ENCODE results near the gene CSPG4. TPM values are rescaled to one million over a fixed set of nuclear protein-coding genes. Genes with fewer than 3 reads are reported as not detected.
"Not testable (repeated sequence)": the region's sequence is repeated elsewhere in the genome, so short reads cannot be mapped to it uniquely, and the experiment has no call there.

CSPG4 gene
- total RNA-seq, 1 experiment from 2014 or later: 15.4 TPM

DNA sequence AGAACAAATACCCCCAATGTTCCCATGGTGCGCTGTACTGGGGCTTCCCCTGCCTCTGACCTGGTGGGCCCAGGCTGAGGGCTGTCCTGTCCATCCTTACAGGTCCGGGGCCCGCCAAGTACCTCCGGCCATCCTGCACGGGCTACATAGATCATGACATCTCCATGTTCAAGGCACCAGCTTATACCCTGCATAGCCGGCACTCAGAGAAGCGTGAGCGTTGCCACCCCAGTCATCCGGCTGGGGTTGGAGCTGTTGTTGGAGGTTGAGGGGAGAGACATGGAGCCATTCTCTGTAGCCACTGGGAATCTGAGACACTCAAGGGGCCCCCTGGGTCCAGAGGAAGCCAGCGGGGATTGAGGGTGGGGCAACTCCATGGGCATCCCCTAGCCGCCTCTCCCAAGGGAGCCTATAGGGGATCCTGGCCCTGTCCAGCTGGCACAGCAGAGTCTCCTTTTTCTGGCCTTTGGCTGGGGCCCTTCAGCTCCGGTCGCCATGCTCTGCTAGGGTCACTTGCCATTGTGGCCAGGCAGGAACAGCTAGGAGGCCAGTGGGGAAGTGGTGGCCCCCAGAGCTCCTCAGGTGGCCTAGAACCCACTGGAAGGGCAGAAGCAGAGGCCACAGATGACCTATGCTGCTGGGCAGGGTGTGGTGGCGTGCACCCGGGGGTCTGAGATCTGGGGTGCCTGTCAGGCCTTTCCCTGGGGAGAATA is 12.5 kb upstream of the CSPG4 start:
- DNase-seq (ENCODE audit: low read depth): no peak

DNA sequence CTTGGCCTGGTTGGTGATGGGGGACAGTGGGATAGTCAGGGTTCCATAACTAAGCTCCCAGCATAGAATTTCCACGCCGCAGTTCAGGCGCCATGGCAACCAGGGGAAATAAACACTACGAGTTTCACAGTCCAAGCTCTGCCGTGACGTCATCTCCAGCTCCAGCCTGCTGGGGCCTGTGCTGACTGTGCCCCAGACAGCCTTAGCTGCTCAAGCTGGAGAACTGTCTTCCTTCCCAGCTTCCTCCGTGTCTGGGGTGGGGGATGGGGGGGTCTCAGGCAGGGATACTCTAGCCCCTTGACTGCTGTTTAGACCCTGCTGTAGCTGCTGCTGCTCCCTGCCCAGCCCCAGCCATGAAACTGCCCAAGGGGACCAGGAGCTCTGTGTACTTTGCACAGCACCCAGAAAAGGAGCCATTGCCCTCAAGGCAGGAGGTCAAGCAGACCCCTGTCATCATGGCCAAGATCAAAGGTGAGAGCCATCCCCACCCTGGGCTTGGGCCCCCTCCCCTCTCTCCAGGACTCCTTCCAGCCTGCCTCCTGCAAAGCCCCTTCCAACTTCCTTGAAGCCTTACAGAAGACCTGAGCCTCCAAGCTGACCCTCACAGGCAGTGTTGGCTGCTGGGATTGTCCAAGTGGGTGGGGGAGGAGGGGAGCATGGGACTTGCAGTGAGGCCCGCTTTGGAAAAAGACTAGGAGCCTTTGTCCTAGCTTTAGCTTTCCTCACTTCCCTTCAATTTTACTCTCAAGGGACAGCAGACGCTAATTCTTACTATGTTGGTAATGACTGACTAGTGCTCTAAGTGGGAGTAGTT is 11.4 kb upstream of the CSPG4 start:
- peak; percentile 78 for DNase-seq (ENCODE audit: low read depth)

DNA sequence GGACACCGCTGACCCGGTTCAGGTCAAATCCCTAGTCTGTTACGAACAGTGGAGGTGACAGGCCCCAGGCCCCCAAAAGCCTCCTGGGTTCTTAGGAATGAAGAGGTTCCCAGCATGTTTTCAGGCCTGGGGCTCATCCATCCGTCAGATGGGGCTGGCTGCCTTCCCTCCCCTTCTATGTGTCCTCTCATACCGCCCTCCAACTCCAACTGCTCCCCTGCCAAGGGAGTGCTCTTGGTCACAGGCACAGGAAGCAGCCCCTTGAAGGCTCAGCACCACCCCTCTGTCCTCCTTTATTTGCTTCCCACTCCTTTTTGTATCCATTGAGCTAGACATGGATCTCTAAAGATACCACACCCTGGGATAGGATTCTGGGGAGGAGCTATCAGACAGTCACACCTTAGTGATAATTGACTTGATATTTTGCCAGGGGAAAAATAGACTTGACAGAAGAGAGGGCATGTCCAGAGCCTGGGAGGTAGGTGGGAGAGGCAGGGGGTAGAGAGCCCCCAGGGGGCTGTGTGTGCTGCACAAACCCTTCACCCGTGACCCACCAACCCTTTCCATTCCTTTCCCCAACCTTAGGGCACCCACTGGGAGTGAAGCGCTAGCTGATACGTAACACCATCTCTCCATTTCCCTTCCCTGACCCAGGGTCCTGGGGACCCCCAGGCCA is 10.7 kb upstream of the CSPG4 start:
- DNase-seq (ENCODE audit: low read depth): no peak

DNA sequence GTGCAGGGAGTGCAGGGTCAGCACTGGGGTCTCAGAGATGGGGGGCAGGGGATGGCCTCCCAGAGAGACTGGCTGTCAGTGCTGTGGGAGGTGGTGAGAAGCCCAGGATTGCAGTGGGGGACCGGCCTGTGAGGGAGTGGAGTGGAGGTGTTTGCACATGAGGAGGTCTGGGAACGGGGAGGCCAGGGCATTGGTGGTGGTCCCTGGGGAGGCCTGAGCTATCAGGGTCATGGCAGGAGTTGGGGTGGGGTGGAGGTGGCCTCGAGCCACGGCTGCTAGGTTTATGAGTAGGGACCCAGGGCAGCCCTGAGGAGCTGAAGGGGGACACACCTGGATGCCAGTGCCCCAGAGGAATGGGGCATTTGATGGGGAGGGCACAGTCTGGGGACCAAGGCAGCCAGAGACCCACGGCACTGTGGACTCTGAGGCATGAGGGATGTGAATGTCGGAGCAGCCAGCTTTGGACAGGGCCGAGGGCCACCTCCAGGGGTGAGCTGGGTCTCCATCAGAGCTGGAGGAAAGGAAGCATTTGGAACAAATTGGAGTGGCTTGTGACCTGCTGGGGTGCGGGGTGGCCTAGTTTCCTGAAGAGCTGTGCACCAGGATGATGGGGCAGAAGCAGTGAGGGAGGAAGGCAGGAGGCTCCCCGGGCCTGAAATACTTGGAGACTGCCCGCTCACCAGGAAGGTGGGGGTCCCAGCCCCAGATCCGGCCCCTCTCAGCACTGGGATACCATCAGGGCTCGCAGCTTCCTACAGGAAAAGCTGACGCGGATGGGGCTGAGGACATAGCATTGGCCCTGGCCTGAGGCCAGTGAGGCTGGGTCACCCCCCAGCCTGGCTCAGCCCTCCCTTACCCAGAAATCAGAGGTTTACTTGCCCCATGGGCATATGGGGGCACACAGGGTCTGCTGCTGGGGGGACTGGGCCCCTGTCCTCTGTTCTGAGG is 9.5 kb upstream of the CSPG4 start:
- DNase-seq (ENCODE audit: low read depth): no peak

DNA sequence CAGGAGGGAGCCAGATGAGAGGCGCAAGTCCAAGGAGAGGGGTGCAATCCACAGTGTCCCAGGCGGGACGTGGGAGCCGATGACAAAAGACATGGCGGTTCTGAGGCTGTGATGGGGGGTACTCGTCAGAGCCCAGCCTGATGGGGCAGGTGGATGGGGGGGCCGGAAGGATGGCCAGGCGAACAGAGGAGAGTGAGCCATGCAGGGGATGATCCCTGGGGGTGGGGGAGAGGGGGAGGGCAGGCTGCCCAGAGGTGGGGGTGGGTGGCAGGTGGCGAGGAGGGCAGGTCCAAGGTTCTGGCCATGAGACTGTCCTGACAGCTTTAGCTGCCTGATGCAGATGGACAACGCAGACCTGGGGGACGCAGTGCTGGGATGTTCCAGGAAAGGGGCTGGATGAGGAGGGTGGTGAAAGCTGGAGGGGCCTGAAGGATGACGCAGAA is 8.9 kb upstream of the CSPG4 start:
- no peak for DNase-seq (ENCODE audit: low read depth)

DNA sequence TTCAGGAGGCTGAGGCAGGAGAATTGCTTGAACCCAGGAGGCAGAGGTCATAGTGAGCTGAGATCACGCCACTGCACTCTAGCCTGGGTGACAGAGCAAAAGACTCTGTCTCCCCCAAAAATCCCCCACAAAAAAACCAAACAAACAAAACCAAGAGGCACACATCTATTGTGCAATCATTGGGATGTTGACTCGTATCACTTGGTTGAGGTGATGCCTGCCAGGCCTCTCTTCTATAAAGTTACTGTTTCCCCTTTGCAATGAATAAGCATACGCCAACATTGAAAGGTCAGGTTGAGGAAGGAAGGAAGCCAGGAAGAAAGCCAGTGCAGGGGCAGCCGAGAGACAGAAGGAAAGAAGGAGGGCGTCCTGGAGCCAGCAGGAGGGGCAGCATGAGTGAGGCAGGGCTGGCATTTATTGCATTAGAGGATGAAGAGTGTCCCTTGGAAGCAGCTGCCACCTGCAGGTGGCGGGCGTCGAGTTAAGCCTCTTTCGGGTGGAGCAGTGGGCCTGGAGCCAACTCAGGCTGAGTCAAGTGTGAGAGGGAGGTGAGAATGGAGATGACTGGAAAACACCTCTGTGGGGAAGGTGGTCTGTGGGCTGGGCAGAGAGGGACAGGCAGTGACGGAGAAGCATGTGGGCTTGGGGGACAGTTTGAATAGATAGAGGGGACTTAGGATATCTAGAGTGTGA is 8.3 kb upstream of the CSPG4 start:
- peak; percentile 85 for DNase-seq (ENCODE audit: low read depth)

DNA sequence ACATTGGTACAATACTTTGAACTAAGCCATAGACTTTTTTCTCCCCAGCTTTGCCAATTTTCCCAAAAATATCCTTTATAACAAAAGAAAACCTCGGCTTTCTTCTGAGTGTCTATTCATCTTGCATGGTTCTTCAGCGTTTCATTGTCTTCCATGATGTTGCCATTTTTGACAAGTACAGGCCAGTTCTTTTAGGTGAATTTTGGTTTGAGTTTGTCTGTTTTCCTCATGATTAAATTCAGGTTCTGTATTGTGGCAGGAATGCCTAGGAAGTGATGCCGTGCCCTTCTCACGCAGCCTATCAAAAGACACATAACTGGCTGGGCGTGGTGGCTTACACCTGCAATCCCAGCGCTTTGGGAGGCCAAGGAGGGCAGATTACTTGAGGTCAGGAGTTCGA is 7.6 kb upstream of the CSPG4 start:
- no peak for DNase-seq (ENCODE audit: low read depth)

DNA sequence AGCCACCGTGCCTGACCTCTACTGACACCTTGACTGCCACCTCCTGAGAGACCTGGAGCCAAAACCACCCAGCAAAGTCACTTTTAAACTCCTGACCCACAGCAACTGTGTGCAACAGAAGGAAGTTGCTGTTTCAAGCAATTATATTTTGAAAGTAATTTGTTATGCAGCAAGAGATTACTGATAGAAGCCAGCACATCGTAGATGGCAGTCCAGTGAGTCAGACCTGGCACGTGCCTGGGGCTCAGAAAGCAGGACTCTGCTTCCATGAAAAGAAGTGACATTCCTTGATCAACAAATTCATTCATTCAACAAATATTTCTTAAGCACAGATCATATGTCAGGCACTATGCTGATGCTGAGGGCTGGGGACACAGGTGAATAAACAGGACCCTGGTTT is 5.7 kb upstream of the CSPG4 start:
- peak; percentile 65 for DNase-seq (ENCODE audit: low read depth)

DNA sequence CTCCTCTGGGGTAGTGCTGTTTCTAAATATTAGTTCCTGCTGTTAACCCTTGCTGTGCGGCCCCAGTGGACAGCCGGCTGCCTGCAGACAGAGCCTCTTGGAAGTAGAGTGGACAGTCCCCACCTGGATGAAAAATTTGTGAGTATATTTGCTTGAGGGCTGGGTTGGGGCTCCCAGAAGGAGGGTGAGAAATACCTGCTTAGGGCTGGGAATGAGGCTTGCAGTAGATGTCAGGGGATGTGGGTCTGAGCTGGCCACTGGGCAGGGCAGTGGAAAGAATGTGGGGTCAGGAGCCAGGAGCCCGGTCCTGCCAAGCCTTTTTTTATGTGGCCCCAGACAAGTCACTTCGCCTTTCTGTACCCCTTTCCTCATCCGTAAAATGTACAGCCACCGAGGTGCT is 4.4 kb upstream of the CSPG4 start:
- DNase-seq (ENCODE audit: low read depth): not testable (repeated sequence)

DNA sequence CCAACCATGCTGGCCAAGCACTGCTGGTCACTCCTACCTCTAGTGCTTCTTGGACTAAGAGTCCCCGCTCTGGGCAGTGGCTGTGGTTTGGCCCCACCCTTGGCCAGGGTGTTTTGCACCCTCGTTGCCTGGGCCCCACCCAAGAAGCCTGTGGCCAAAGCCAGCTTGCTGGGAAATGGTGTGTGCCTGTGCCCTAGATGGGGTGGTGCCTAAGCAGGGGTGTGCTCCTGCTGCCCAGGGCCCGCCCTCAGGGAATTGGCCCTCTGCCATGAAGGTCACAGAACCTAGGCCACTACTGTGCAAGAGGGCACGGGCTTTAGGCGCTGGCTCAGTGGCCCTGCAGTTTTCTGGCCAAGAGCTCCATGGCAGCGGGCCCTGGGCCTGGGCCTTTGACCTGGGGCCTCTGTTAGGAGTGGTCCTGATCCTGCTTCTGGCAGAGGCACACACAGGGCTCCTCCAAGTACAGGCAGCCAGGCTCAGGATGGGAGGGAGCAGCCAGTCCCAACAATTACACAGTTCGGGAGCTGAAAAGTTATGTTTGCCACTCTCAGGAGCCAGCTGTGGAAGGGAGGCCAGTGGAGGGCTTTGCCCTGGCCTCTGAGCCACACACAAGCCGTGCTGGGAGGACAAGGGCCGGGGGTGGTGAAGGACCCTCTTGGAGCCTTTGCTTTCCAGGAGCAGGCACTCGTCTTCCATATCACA is 3.8 kb upstream of the CSPG4 start:
- not testable (repeated sequence) for DNase-seq (ENCODE audit: low read depth)

DNA sequence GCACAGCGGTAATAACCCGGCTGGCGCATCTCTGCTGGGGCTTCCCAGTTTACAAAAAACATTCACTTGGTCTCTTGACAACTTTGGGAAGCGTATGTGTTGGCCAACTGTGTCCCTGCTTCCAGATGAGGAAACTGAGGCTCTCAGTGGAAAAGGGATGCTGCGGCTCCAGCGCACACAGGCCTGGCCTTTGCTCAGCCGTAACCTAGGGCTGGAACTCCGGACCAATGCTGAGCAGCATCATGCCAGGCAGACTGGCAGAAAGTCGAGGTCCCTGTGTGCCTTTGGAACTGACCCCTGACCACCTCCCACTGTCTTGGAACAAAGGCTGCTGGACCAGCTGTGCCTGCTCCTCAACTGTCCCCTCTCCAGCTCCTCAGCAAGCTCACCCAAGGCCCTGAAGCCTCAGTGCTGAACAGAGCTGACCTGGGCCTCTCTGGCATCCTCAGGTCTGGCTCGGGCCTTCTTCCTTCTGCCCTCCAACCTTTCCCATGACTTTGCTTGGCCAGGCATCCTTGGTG is 2.7 kb upstream of the CSPG4 start:
- DNase-seq (ENCODE audit: low read depth): not testable (repeated sequence)

DNA sequence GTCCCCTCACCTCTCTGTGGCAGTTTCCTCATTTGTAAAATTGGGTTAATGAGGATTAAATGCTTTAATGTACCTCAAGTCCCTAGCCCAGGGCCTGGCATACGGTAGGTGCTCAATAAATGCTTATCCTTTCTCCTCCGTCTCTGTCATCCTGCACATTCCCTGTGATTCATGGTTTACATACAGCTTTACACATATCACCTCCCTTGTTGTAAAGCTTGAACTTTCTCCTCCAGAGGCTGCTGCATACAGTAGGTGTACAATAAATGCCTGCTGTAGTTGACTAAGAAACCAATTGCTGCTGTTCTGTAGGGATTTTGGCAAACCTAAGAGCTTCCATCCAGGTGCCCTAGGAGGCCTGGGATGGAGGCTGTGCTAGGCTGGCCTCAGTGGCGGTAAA is 1.5 kb upstream of the CSPG4 start:
- no peak for DNase-seq (ENCODE audit: low read depth)

DNA sequence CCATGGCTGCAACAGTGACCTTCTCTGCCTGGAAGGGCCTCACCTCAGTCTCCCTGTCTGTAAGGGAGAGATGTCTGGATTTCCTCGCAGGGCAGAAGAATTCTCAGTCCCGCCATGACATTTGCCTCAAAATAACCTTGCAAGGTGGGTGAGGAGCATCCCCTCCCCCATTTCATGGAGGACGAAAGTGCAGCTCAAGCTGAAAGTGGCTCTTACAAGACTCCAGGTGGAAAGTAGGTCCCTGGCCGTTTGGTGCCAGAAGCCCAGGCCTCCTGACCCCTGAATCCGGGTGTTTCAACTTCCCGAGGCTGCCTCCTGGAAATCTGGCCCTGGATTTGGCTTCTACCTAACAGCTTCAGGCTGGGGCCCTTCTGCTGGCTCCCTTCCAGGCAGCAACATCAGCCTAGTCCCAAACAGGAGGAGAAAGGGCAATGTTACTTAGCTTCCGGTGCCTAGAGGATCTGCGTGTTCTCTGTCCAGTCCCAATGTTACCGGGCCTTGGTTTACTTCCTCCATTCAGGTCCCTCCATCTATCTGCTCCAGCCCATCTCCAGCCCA is 769 bp upstream of the CSPG4 start:
- DNase-seq (ENCODE audit: low read depth): peak; percentile 34

DNA sequence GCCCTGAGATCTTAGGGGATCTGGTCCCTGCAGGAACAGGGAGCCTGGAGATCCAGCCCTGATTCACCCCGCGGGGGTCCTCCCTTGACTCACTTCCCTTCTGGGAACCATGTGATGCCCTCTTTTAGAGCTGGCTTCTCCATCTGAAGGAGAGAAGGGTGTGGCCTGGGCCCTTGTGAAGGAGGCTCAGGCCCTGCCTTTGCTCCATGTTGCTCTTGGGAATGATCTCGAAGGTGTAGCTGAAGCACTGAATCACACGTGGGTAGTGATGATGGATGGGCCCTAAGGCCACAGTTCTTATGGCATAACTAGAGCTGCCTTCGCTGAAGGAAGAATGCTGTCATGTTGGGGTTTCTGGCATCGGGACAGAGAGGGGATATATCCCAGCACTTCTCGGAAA is 1.2 kb downstream of the CSPG4 start:
- peak; percentile 52 for DNase-seq (ENCODE audit: low read depth)

DNA sequence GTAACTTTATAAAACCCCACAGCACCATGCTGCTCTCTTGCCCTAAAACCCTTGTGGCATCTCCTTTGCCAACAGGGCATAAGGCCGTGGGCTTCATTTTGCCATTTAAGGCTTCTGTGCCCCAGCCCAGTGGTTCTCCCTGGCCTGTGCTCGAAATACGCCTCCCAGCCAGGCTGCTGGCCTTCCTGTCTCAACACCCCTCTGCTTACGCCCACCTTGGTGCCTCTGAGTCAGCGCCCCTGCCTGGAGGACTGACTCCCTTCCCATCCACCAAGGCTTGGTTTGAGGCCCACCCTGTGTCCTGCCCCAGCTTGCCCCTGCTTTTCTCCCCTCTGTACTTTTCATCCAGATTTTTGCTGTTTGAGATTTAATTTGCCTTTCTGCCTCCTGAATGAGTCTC is 1.8 kb downstream of the CSPG4 start:
- not testable (repeated sequence) for DNase-seq (ENCODE audit: low read depth)

DNA sequence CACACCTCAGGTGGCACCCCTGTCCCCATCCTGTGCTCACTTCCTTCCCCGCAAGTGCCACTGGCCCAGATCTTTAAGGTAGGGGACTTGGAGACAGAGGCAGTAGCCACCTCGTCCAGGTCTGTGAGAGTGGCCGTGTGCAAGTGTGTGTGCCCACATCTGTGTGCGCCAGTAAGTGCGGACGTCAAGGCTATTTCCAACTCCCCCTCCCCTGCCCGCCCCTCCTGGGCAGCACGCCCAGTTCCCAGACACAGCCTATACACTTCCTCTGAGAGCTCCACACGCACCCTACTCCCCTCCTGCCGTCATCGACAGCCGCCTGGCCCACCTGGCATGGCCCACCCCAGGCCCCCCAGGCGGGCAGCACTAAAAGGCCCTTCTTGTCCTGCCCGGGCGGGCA is 3.2 kb downstream of the CSPG4 start:
- DNase-seq (ENCODE audit: low read depth): not testable (repeated sequence)

DNA sequence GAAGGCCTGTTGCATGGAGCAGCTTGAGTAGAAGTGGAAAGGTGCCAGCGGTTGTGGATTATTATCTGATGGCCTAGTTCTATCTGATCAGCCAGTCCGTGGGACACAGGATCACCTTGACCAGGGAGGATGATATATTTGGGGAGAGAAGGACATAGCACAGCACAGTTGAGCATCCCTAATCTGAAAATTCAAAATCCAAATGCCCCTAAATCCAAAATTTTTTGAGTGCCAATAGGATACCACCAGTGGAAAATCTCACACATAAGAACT is 6.0 kb downstream of the CSPG4 start:
- no peak for DNase-seq (ENCODE audit: low read depth)

DNA sequence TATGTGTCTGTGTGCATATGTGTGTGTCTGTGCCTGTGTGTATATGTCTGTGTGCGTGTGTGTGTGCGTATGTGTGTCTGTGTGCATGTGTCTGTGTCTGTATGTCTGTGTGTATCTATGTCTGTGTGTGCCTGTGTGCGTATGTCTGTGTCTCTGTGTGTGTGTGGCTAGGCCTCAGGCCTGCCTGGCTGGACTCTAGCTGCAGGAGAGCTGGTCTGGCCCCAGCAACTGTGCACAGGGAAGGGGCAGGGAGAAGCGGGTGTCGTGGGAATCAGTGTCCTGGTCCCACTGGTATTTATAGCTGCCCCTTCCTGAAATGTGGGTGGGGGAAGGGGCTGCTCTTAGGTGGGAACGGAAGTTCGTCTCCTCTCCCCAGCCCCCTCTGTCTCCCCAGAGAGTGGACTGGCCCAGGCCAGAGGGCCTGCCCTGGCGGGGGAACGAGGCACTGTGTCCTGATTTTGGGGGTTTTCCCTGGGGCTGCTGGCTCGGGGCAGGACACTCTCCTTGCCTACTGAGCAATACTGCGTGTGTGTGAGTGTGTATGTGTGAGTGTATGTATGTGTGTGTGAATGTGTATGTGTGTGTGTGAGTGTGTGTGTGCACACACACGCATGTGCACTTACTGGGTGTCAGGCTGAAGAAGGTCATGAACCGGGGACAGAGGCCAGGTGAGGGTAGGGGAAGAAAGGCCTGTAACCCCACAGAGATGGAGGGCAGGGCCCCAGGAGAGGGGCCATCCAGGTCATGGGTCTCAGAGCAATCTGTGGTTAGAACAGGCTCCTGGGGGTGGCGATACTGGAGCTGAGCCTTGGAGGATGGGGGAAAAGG is 6.6 kb downstream of the CSPG4 start:
- DNase-seq (ENCODE audit: low read depth): no peak

DNA sequence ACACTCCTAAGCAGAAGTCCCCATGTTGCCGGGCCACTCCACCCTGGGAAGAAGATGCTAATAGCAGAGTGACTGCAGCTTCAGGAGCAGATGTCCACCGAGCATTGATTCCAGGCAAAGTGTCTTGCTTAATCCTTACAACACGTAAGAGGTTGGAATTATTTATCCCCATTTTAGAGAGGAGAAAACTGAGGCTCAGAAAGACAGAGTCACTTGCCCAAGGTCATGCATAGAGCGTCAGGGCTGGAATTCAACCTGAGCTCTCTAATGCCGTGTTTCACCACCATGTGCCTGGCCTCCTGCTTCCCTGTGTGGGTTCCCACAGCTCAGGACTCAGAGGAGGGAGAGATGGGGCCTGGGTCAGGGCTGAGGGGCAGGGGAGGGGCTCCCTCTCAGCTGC is 7.3 kb downstream of the CSPG4 start:
- DNase-seq (ENCODE audit: low read depth): not testable (repeated sequence)
